Activated CD4-positive, alpha-beta T cell treated with anti-CD3 and anti-CD28 coated beads, Interleukin-2, amount 10 ng/mL, durations not matched to agents 7 days and 5 days (primary cell): ENCODE data around the gene FKBP5. TPM values are rescaled to one million over a fixed set of nuclear protein-coding genes. Genes with fewer than 3 reads are reported as not detected.

ENCODE experiments used
- CTCF ChIA-PET: fragments of 350-600 bp; sonication (Branson Sonifier 250); formaldehyde crosslinking; loops from one replicate; lab custom pipeline; 2021; ENCODE audit warnings: antibody characterized with exemption; lab: Charles Lee
- POLR2A ChIA-PET: fragments of 350-600 bp; sonication (Branson Sonifier 250); formaldehyde crosslinking; loops from one replicate; lab custom pipeline; 2021; ENCODE audit warnings: antibody characterized with exemption; lab: Charles Lee
- DNase-seq: peaks from one replicate; pipeline ENCODE4 v3.0.0-alpha.2; 2020
- H3K27ac Mint-ChIP-seq: one replicate; pipeline ENCODE4 v1.8.0; 2021; ENCODE audit warnings: mild to moderate bottlenecking, moderate library complexity, mixed read lengths
- H3K27me3 Mint-ChIP-seq: one replicate; pipeline ENCODE4 v1.8.0; 2021; ENCODE audit warnings: mixed read lengths
- H3K36me3 Mint-ChIP-seq: one replicate; pipeline ENCODE4 v1.8.0; 2021; ENCODE audit warnings: low read depth, mixed read lengths
- H3K4me1 Mint-ChIP-seq: one replicate; pipeline ENCODE4 v1.8.0; 2021; ENCODE audit warnings: mixed read lengths
- H3K4me3 Mint-ChIP-seq: one replicate; pipeline ENCODE4 v1.8.0; 2021; ENCODE audit warnings: mild to moderate bottlenecking, moderate library complexity, mixed read lengths
- H3K9me3 Mint-ChIP-seq: one replicate; pipeline ENCODE4 v1.8.0; 2021; ENCODE audit warnings: mixed read lengths
- total RNA-seq, 2 experiments: library from RNA; stranded (reverse); gene quantifications; one replicate each; pipeline ENCODE4 v1.2.3, GENCODE V29; 2021

The FKBP5 gene
- total RNA-seq, 2 experiments from 2014 or later: 94.2 to 100 TPM

DNA sequence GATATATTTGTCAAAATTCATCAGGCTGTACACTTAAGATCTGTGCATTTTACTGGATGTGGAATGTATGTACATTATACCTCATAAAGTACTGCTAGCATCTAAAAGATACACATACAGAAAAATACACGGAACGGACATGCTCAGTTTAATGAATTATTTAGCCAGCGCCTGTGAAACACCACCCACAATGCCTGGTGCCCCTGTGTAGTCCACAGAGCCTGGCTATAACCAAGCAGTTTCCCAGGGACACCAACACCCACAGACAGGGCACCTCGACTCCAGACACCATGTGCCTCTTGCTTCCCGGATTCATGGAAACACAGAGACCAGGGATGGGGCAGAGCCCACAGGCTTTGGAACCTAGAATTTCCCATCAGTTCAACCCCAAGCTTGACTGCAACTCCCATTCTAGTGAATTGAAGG is 30.7 kb upstream of the FKBP5 start:
- peak overlapping the region; percentile 5 for H3K4me3 Mint-ChIP-seq
- no peaks in the 10 kb centered on the region for H3K9me3 Mint-ChIP-seq

DNA sequence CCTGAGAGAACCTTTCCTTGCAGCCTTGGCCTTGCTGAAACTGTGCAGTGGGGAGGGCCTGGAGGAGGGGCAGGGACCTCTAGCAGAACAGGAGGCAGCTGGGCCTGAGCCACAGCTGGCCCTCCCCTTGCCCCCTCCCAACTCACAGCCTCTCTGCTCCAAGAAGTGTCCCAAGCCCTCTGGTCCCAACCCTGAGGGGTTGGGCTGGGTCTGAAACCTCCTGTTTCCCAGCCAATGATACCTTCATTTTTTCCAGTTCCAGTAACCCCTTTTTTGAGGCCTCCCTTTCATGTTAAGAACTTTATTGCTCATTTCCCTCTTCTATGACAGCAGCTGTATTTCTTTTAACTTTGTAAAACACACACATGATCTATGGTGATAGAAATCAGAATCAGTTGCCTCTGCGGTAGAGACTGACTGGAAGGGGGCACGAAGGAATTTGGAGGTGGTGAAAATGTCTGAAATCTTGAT is 30.2 kb upstream of the FKBP5 start:
- H3K27me3 Mint-ChIP-seq: no peaks in the 10 kb centered on the region
- ChIA-PET POLR2A (no interaction called here), CTCF (interaction anchor here (0.8 to 1.7 kb wide), 2 partner anchors 9 to 56 kb away, joined by 3 to 7 read pairs; no protein-coding TSS in a partner anchor)
- H3K36me3 Mint-ChIP-seq: peaks cover 4% of the 10 kb centered on the region
- H3K4me3 Mint-ChIP-seq: peak overlapping the region; percentile 5
- no peak for DNase-seq
- H3K27ac Mint-ChIP-seq: peak overlapping the region; percentile 88
- no peaks in the 10 kb centered on the region for H3K9me3 Mint-ChIP-seq
- H3K4me1 Mint-ChIP-seq: peaks cover 57% of the 10 kb centered on the region

More for the DNA sequence above, 30.7 kb upstream of the FKBP5 start:
- ChIA-PET POLR2A (interaction anchor here (0.6 kb wide), 1 partner anchor 8 kb away, joined by 3 read pairs; no protein-coding TSS in a partner anchor), CTCF (interaction anchor here (0.8 to 1.7 kb wide), 3 partner anchors 8 to 56 kb away, joined by 3 to 7 read pairs (median 7); no protein-coding TSS in a partner anchor)
- Mint-ChIP-seq H3K36me3 (peaks cover 4% of the 10 kb centered on the region), H3K27me3 (no peaks in the 10 kb centered on the region), H3K27ac (peak overlapping the region; percentile 88), H3K4me1 (peaks cover 61% of the 10 kb centered on the region)
- no peak for DNase-seq

DNA sequence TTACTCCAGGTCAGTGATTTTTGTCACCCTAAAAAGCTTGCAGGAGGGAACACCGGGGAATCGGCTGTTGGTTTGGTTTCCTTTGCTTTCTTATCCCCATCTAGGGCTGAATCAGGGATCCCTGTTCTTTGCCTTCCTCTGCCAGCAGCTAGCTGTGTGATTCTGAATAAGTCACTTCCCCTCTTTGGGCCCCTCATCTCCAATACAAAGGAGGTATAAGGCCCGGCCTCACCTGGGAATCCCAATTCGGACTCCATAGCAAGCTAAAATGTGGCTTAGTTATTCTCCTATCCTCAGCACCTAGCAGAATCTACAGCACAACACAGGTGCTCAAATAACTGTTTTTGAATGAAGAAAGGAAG is 29.6 kb upstream of the FKBP5 start:
- Mint-ChIP-seq H3K4me1 (peaks cover 55% of the 10 kb centered on the region), H3K27me3 (no peaks in the 10 kb centered on the region), H3K9me3 (no peaks in the 10 kb centered on the region), H3K27ac (peak overlapping the region; percentile 88), H3K4me3 (peak overlapping the region; percentile 9), H3K36me3 (peaks cover 4% of the 10 kb centered on the region)
- ChIA-PET CTCF (interaction anchor here (1.1 to 1.7 kb wide), 2 partner anchors 9 to 19 kb away, joined by 3 to 7 read pairs; no protein-coding TSS in a partner anchor), POLR2A (no interaction called here)
- no peak for DNase-seq

DNA sequence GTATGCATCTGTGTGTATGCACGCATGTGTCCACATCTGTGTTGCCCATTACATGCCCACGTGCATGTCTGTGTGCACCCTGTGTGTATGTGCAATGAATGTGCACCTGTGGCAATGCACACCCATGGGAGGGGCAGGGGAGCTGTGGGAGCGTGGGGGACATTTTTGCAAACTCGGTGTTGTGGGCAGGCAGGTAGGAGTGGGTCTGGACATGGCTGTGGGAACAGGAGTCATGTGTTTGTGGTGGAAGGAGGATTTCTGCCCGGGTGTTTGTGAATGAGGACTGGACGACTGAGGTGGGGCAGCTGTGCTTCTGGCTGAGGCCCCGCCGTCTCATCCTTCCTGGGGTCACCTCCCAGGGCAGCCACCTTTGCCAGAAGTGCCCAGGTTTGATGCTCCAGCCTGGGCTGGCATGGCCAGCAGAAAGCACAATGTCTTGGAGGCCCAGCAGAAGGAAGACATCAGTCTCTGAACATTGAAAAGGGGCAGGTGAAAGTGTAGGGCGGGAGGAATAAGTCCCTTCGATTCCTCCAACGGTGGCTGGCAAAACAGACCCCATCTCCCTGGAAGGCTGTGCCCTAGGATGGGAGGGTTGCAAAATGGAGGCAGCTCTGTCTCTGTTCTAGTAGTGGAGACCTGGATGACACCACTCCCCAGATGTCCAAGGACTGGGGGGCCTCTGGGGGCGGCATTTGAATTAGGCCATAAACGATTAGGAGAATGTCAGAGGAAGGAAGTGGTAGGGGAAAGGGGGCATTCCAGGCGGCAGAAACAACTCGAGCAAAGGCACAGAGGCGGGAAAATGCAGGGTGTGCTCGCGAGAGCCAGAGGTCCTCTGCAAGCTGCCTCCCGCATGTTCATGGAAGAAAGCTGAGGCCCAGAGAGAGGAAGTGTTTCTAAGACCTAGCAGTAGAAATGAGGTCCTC is 29.0 kb upstream of the FKBP5 start:
- Mint-ChIP-seq H3K9me3 (no peaks in the 10 kb centered on the region), H3K4me3 (peak overlapping the region; percentile 9), H3K27me3 (no peaks in the 10 kb centered on the region), H3K4me1 (peaks cover 58% of the 10 kb centered on the region), H3K27ac (peak overlapping the region; percentile 88), H3K36me3 (peaks cover 4% of the 10 kb centered on the region)
- CTCF ChIA-PET: interaction anchor here (0.6 to 1.9 kb wide), 5 partner anchors 9 to 195 kb away, joined by 3 to 7 read pairs (median 4); no protein-coding TSS in a partner anchor
- DNase-seq: no peak
- POLR2A ChIA-PET: interaction anchor here (0.5 to 0.8 kb wide), 2 partner anchors 19 to 166 kb away, joined by 3 read pairs; partner anchors contain the start of gene ARMC12

DNA sequence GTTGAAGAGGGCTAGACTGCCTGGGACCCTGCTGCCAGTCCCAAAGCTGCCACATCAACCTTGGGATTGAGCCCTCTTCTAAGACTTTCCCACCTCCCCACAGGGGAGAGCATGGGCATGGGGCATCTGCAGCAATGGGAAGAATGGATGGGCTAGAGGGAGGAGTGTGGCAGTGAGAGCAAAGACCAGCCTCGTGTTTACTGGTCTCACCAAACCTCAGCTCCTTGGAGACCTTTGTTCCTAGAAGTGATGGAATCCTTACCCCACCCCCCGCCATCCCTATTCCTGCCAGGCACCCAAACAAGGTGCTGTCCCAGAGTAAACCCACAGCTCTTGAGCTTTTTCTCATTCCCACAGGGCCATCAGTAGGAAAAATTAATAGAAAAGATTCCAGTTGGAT is 28.1 kb upstream of the FKBP5 start:
- Mint-ChIP-seq H3K27me3 (no peaks in the 10 kb centered on the region), H3K36me3 (peaks cover 4% of the 10 kb centered on the region), H3K9me3 (no peaks in the 10 kb centered on the region), H3K4me3 (no peak overlapping the region), H3K27ac (no peak overlapping the region), H3K4me1 (peaks cover 63% of the 10 kb centered on the region)
- ChIA-PET POLR2A (interaction anchor here (0.6 kb wide), 1 partner anchor 131 kb away, joined by 3 read pairs; no protein-coding TSS in a partner anchor), CTCF (interaction anchor here (0.6 to 1.9 kb wide), 3 partner anchors 10 to 194 kb away, joined by 3 to 5 read pairs (median 4); no protein-coding TSS in a partner anchor)
- no peak for DNase-seq

DNA sequence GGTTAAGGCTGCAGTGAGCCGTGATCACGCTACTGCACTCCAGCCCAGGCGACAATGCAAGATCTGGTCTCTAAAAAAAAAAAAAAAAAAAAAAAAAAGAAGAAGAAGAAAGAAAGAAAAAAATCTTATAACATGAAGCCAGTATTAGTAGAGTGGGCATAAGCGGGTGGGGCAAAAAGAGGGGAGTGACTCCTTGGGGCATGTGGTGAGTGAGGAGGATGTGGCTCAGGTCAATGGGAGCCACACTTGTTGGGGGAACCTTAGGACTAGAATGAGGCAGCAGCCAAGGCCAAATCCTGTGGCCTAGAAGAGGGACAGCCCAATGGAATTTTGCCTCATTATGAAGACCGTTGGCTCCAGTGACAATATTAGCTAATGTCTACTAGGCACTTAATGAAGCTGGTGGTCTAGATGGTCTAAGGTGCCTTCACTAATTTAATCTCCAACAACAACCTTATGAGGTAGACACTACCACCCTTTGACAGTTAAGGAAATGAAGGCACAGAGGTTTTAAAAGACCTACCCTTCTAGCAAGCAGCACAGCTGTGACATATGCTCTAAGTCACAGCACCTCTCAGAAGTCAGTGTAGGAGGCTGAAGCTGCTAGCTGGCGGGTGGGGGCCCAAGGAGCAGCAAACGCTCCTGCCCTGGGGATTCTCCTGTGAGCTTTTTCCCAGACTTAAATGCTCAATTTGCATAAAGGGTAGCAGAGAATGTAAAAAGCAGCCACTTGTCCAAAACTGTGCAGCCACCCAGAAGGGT is 24.5 kb upstream of the FKBP5 start:
- POLR2A ChIA-PET: no interaction called here

DNA sequence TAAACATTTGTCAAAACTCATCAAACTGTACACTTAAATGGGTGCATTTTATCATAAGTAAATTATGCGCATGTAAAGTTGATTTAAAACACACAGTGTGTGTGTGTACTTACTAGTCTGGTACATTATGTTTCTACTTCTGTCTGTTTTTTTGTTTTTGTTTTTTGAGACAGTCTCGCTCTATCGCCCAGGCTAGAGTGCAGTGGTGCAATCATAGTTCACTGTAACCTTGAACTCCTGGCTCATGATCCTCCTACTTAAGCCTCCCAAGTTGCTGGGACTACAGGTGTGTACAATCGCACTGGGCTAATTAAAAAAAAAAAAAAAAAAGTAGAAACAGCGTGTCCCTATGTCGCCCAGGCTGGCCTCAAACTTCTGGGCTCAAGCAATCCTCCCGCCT is 23.0 kb upstream of the FKBP5 start:
- DNase-seq: no peak

More for the DNA sequence above, 24.5 kb upstream of the FKBP5 start:
- Mint-ChIP-seq H3K27me3 (no peaks in the 10 kb centered on the region), H3K4me3 (no peak overlapping the region), H3K27ac (no peak overlapping the region), H3K9me3 (peaks cover 4% of the 10 kb centered on the region), H3K36me3 (peaks cover 6% of the 10 kb centered on the region), H3K4me1 (peaks cover 47% of the 10 kb centered on the region)
- CTCF ChIA-PET: interaction anchor here (0.7 to 1.4 kb wide), 4 partner anchors 12 to 27 kb away, joined by 3 to 5 read pairs (median 4); no protein-coding TSS in a partner anchor
- DNase-seq: no peak

DNA sequence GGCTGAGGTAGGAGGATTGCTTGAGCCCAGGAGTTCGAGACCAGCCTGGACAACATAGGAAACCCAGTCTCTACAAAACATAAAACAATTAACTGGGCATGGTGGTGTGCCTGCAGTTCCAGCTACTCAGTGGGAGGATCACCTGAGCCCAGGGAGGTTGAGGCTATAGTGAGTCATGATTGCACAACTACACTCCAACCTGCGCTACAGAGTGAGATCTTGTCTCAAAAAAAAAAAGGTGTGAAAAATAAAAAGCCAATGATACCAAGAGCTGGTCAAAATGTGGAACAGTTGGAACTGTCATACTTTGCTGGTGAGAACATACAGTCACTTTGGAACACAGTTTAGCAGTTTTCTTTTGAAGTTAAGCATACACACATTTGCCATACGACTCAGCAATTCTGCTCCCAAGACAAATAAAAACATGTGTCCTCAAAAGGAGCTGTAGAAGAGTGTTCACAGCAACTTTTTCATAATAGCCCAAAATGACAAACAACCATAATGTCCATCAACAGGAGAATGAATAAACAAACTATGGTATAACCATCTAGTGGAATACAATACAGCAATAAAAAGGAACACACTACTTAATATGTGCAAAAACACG is 21.6 kb upstream of the FKBP5 start:
- H3K9me3 Mint-ChIP-seq: peaks cover 4% of the 10 kb centered on the region
- ChIA-PET CTCF (interaction anchor here (0.6 to 1.6 kb wide), 9 partner anchors 11 to 935 kb away, joined by 3 read pairs; no protein-coding TSS in a partner anchor), POLR2A (interaction anchor here (0.5 kb wide), 1 partner anchor 16 kb away, joined by 5 read pairs; no protein-coding TSS in a partner anchor)
- peaks cover 2% of the 10 kb centered on the region for H3K36me3 Mint-ChIP-seq
- no peaks in the 10 kb centered on the region for H3K27me3 Mint-ChIP-seq
- H3K4me3 Mint-ChIP-seq: no peak overlapping the region
- peaks cover 37% of the 10 kb centered on the region for H3K4me1 Mint-ChIP-seq
- H3K27ac Mint-ChIP-seq: peak overlapping the region; percentile 66
- no peak for DNase-seq

More for the DNA sequence above, 23.0 kb upstream of the FKBP5 start:
- peaks cover 2% of the 10 kb centered on the region for H3K36me3 Mint-ChIP-seq
- CTCF ChIA-PET: interaction anchor here (0.6 to 1.6 kb wide), 4 partner anchors 10 to 31 kb away, joined by 3 to 5 read pairs (median 3); no protein-coding TSS in a partner anchor
- H3K4me1 Mint-ChIP-seq: peaks cover 38% of the 10 kb centered on the region
- no peak overlapping the region for H3K4me3 Mint-ChIP-seq
- H3K27ac Mint-ChIP-seq: no peak overlapping the region
- H3K9me3 Mint-ChIP-seq: peaks cover 4% of the 10 kb centered on the region
- no peaks in the 10 kb centered on the region for H3K27me3 Mint-ChIP-seq
- POLR2A ChIA-PET: interaction anchor here (0.6 kb wide), 1 partner anchor 8 kb away, joined by 3 read pairs; no protein-coding TSS in a partner anchor

DNA sequence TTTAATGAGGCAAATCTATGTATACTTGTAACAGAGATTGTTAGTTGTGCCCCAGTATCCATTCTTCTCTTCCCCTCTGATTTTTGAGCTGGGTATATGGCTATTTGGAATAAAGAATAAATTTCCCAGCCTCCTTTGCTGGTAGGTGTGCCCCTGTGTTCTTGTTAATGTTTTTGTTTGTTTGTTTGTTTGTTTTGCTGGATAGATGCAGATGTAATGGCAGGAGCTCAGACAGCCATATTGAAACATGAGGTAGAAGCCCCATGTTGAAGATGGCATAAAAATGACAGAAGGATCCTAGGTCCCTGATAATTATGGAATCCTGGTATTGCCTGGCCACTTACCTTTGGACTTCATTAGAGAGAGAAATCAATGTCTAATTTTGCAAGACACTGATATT is 19.9 kb upstream of the FKBP5 start:
- H3K27ac Mint-ChIP-seq: no peak overlapping the region
- peaks cover 9% of the 10 kb centered on the region for H3K9me3 Mint-ChIP-seq
- no peaks in the 10 kb centered on the region for H3K27me3 Mint-ChIP-seq
- H3K4me1 Mint-ChIP-seq: peaks cover 36% of the 10 kb centered on the region
- peaks cover 7% of the 10 kb centered on the region for H3K36me3 Mint-ChIP-seq
- ChIA-PET POLR2A (no interaction called here), CTCF (no interaction called here)
- DNase-seq: no peak
- H3K4me3 Mint-ChIP-seq: no peak overlapping the region

DNA sequence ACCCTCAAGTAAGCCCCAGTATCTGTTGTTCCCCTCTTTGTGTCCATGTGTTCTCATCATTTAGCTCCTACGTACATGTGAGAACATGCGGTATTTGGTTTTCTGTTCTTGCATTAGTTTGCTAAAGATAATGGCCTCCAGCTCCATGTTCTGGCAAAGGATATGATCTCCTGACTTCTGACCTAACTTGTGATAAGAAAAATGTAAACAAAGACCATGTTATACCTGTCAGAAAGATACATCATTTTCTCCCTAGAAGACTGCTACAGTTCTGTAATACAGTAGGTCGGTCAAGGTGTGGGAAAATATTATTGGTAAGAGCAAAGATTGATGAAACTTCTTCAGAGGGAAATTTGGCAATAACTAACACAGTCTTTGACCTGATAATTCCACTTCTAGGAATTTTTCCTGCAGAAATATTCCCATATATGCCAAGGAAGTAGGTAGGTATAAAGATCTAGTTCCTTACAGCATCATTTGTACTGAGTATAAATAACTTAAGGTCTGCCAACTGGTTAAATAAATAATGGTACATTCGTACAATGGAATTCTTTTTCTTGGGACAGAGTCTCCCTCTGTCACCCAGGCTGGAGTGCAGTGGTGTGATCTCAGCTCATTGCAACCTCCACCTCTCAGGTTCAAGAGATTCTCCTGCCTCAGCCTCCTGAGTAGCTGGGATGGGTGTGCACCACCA is 19.1 kb upstream of the FKBP5 start:
- peaks cover 11% of the 10 kb centered on the region for H3K9me3 Mint-ChIP-seq
- CTCF ChIA-PET: interaction anchor here (0.9 kb wide), 1 partner anchor 20 kb away, joined by 3 read pairs; no protein-coding TSS in a partner anchor
- peaks cover 9% of the 10 kb centered on the region for H3K36me3 Mint-ChIP-seq
- H3K4me1 Mint-ChIP-seq: peaks cover 30% of the 10 kb centered on the region
- H3K27me3 Mint-ChIP-seq: no peaks in the 10 kb centered on the region
- H3K4me3 Mint-ChIP-seq: no peak overlapping the region
- POLR2A ChIA-PET: no interaction called here
- no peak for DNase-seq
- H3K27ac Mint-ChIP-seq: no peak overlapping the region

DNA sequence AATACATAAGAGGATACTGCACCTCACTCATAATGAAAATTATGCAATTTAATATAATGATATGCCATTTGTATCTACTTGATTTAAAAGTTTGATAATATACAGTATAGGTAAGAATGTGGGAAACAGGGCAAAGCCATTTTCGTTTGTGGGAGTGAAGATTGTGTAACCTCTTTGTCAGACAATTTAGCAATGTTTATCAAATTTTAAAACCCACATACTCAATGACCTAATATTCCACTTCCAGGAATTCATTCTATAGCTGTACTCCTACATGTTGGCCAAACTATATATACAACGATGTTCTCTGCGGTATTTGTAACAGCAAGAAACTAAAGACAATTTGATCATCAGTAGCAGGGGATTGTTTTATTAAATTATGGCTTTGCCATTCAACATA is 17.8 kb upstream of the FKBP5 start:
- no peaks in the 10 kb centered on the region for H3K27me3 Mint-ChIP-seq
- H3K9me3 Mint-ChIP-seq: peaks cover 13% of the 10 kb centered on the region
- H3K4me1 Mint-ChIP-seq: peaks cover 23% of the 10 kb centered on the region
- no peak overlapping the region for H3K4me3 Mint-ChIP-seq
- no peak overlapping the region for H3K27ac Mint-ChIP-seq
- H3K36me3 Mint-ChIP-seq: peaks cover 9% of the 10 kb centered on the region
- DNase-seq: no peak
- ChIA-PET POLR2A (no interaction called here), CTCF (no interaction called here)
